Coronary artery (tissue), 2 donors: Measurements from ENCODE around the gene TNK2.

Experiments used
- DNase-seq: peaks from one replicate; pipeline ENCODE4 v3.0.0-alpha.2; 2017; ENCODE audit warnings: low spot score
- H3K27ac ChIP-seq, 2 donors: fragments of 200-600 bp; sonication (generic); one replicate each; pipeline ENCODE4 v1.5.1; 2016 to 2019
- H3K4me3 ChIP-seq: fragments of 200-600 bp; sonication (generic); 2 replicates; pipeline ENCODE4 v1.5.1; 2016; ENCODE audit warnings: mild to moderate bottlenecking, moderate library complexity
- CTCF ChIP-seq: fragments of 200-600 bp; sonication (generic); IDR thresholded peaks from one replicate; pipeline ENCODE4 v1.5.1; 2019; ENCODE audit warnings: antibody characterized with exemption

Gene TNK2

GRCh38 chr3:195844671-195845218 is 63.6 kb downstream of the TNK2 start:
- no peak for TF ChIP-seq CTCF
- no peak overlapping the region for H3K4me3 ChIP-seq
- no peak overlapping the region for H3K27ac ChIP-seq
- DNase-seq = no peak

- Histone ChIP-seq H3K4me3 (no peak overlapping the region), H3K27ac (no peak overlapping the region)
- no peak for DNase-seq
- no peak for TF ChIP-seq CTCF
These were observed 68.9 kb downstream of the TNK2 start for GRCh38 chr3:195839260-195840010.

DNA sequence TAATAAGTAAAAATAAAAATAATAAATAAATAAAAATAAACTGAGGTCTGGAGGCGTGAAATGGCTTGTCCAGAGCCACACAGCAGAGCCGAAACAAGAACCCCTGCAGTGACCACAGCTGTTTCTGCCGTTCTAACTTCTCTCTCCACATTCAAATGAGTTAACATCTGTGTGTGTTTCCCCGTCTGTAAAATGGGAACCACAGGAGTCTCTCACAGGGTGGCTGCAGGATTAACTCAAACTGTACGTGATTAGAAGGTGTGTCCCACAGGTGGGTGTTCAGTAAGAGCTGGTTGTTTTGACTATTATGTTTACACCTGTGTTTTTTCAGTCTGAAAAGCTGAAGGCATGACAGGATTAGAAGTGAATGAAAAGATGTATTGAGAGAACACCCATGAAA is 69.6 kb downstream of the TNK2 start:
- H3K27ac ChIP-seq = no peak overlapping the region
- DNase-seq = no peak
- TF ChIP-seq CTCF = no peak
- no peak overlapping the region for H3K4me3 ChIP-seq

DNA sequence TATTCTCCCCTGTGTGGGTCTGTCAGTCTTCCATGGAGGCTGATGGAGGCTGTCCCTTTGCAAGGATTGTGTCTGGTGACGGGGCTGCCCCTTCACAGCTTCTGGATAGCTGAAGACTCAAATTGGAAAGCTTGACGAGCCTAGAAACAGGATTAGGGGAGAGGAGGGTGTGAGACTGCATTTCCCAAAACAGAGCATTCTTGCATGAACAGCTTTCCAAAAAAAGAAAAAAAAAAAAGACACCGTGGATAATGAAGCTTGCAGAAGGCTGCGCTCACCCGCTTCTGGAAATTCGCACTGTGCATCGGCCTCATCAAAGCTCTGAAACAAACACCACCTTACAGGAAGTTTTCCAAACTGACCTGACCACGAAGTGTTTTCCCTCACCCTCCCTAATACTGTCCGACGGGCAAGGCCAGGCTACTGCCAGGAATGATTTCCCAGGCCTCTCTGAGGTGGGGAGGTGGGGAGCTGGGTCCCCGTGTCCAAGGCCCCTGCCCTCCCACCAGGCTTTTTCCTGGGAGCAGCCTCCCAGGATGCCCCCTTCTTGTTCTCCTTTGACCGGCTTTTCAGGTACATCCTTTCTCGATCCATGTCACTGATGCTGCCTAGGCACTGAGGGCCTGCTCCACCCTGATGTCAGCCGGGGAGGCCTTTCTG is 71.7 kb downstream of the TNK2 start:
- Histone ChIP-seq H3K4me3 (no peak overlapping the region), H3K27ac (no peak overlapping the region)
- TF ChIP-seq CTCF = no peak
- no peak for DNase-seq

DNA sequence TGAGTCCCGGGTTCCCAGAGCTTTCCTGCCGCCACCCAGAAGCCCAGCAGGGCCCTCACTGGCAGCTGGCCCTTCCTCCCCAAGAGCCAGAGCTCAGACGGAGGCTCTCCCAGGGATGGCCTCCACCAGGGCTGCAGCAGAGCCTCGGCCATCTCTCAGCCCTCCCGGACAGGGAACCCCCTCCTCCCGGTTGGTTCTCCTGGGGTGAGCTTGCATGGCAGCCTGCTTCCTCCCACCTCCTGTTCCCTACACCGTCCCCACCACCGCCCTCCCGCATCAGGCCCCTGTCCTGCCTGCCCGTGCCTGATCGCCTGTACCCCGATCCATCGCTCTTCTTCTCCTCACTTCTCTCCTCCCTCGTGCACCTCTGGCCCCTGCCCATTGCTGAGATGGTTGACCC is 72.6 kb downstream of the TNK2 start:
- DNase-seq = no peak
- H3K27ac ChIP-seq = no peak overlapping the region
- H3K4me3 ChIP-seq = no peak overlapping the region
- TF ChIP-seq CTCF = no peak

DNA sequence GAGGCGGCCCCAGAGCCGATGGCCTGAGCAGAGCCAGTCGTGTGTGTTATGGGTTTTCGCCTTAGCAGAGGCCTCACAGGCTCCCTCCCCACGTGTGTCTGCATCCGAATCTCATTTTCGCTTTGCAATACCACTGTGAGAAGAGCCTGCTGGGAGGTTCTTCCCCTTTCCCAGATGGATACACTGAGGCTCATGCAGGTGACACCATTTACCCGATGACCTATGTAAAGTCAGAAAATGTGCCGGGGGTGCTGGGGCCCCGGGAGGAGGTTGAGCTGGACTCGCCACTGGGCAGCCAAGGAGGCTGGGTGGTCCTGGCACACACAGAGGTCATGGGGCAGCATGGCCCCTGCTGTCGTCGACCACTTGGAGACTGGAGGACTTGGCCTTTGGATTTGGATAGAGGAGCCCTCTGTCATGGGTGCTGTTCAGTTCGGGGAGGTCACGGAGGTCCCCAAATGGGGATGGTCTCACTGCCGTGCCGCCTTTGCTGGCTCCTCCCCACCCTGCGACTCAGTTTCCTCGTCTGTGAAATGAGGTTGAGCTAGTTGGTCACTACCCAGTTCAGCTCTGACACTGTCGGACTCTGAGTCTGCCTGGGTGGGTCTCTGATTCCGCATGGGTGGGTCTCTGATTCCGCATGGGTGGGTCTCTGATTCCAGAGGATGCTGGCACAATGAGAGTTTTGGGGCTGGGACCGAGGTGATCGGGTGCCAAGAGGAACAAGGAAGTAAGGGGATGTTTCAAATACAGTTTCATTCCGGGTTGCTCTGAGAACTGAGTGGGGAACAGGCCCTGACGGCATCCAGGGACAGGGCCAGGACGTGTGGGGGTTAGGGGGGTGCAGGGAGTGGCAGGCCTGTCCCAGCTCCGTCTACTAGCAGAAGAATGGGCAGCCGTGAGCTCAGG is 73.4 kb downstream of the TNK2 start:
- Histone ChIP-seq H3K27ac (no peak overlapping the region), H3K4me3 (no peak overlapping the region)
- no peak for TF ChIP-seq CTCF
- no peak for DNase-seq
